ENCODE data around the gene LANCL2.

Gene LANCL2

DNA sequence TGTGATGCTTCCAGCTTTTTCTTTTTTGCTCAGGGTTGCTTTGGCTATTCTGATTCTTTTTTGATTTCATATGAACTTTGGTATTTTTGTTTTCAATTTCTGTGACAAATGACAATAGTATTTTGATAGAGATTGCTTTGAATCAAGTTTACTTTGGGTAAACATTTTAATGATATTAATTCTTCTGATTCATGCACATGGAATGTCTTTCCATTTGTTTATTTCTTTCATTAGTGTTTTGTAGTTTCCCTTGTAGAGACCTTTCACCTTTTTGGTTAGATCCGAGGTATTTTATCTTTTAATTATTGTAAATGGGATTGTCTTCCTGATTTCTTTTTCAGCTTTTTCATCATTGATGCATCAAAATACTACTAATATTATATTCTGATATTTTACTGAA lies 93.2 kb downstream of the LANCL2 start:
- TF ChIP-seq, protein P1, sequence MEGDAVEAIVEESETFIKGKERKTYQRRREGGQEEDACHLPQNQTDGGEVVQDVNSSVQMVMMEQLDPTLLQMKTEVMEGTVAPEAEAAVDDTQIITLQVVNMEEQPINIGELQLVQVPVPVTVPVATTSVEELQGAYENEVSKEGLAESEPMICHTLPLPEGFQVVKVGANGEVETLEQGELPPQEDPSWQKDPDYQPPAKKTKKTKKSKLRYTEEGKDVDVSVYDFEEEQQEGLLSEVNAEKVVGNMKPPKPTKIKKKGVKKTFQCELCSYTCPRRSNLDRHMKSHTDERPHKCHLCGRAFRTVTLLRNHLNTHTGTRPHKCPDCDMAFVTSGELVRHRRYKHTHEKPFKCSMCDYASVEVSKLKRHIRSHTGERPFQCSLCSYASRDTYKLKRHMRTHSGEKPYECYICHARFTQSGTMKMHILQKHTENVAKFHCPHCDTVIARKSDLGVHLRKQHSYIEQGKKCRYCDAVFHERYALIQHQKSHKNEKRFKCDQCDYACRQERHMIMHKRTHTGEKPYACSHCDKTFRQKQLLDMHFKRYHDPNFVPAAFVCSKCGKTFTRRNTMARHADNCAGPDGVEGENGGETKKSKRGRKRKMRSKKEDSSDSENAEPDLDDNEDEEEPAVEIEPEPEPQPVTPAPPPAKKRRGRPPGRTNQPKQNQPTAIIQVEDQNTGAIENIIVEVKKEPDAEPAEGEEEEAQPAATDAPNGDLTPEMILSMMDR (IDR thresholded peaks at IDR 0.05; ENCODE audit: insufficient read depth, low read depth, low read length, missing control alignments) = no peak
- DNase-seq (ENCODE audit: low read depth) = no peak
- no peak overlapping the region for H3K4me3 ChIP-seq (ENCODE audit: low read length)

DNA sequence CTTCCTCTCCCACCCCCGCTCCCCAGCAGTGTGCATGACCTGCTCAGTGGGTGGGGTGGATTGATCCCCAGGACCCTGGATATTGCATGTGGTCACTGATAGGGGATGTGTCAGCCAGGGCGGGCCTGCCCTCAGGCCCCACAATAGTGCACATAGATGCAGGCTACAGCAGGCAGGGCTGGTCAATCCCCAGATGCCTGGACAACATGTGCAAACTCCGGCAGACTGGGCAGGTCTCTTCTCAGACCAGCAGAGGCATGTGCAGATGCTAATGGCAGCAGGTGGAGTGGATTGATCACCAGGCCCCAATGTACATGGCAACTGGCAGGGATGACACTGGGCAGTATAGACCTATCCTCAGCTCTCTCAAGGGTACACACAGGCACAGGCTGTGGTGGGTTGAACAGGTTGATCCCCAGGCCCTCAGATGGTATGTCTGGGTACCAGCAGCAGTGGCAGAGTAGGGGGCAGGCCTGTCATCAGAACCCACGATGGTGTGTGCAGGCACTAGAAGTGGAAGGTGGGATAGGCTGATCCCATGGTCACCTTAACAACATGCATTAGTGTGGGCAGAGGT lies 98.6 kb downstream of the LANCL2 start:
- TF ChIP-seq, protein P1 (IDR thresholded peaks at IDR 0.05; ENCODE audit: insufficient read depth, low read depth, low read length, missing control alignments) = no peak
- no peak for DNase-seq (ENCODE audit: low read depth)
- no peak overlapping the region for H3K4me3 ChIP-seq (ENCODE audit: low read length)

DNA sequence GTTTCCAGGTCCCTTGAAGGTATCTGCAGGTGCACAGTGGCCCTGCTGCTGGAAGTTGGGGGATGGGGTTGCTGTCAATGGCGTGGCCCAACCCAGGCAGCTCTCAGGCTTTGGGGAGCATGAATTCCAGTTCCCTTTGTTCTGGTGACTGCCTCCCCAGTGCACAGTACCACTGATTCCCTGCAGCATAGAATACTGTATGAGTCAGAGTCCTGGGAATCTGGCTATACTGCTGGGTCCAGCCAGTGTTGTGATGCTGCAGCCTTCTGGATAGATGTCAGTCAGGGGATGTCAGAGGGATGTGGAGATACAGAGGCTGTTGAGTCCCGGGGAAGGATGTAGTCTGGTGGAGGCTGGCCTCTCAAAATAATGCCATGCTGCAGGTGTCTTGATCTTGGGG lies 99.3 kb downstream of the LANCL2 start:
- H3K4me3 ChIP-seq (ENCODE audit: low read length) = no peak overlapping the region
- DNase-seq (ENCODE audit: low read depth) = peak; percentile 19
- TF ChIP-seq, protein P1 (IDR thresholded peaks at IDR 0.05; ENCODE audit: insufficient read depth, low read depth, low read length, missing control alignments) = no peak

DNA sequence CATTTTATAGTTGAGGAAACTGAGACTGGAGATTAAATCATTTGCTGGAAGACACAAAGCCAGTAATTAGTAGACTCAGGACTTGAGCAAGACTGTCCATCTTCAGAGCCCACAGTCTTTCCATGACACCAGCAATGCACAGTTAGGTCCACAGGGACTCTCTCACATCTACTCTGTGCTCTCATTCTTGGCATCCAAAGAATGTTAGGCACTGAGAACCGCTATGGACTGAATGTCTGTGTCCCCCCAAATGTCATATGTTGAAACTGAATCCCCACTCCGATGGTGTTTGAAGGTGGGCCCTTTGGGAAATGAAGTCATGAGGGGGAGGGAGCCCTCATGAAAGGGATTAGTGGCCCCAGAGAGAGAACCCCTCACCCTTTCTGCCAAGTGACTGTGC lies 100.6 kb downstream of the LANCL2 start:
- TF ChIP-seq, protein P1 (IDR thresholded peaks at IDR 0.05; ENCODE audit: insufficient read depth, low read depth, low read length, missing control alignments) = no peak
- no peak overlapping the region for H3K4me3 ChIP-seq (ENCODE audit: low read length)
- no peak for DNase-seq (ENCODE audit: low read depth)

DNA sequence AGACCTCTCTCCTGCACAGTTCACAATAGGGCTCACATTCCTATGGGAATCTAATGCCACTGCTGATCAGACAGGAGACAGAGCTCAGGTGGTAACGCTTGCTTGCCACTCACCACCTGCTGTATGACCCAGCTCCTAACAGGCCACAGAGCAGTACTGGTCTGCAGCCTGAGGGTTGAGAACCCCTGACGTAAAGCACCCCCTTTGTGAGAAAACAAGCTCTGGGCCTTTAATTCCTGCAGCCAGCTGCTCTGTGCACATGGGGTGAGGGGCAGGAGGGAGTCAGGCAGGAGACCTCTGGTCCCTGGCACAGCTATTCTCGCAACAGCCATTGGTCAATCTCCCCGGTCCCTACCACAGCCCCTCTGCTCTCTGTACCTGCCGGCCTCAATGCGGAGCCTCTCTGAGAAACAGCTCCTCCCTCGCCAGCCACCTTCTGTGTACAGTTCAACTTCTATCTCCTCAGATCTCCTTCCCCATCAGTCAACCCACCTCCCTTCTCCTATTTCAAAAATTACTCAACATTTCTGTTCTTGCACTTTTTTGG lies 102.0 kb downstream of the LANCL2 start:
- H3K4me3 ChIP-seq (ENCODE audit: low read length) = no peak overlapping the region
- DNase-seq (ENCODE audit: low read depth) = no peak

DNA sequence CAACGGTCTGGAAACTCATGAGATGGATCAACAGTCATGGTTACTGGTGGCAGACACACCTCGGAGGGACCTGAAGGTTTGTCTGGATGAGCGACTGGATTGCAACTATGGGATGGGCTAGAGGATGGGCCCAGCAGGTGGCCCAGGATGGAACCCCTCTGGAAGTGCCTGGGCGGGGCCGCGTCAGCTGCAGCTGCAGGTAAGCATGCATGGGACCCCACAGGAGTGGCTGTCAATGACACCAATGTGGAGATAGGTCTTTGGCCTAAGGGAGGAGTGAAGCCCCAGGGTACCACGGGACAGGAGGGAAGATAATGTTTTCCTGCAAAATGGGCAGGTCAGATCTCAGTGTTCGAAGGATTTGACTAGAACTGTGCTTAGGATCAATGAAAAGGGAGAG lies 103.4 kb downstream of the LANCL2 start:
- no peak overlapping the region for H3K4me3 ChIP-seq (ENCODE audit: low read length)
- no peak for DNase-seq (ENCODE audit: low read depth)
- TF ChIP-seq, protein P1 (IDR thresholded peaks at IDR 0.05; ENCODE audit: insufficient read depth, low read depth, low read length, missing control alignments) = no peak

More for the DNA sequence above, 102.0 kb downstream of the LANCL2 start:
- TF ChIP-seq, protein P1 (IDR thresholded peaks at IDR 0.05; ENCODE audit: insufficient read depth, low read depth, low read length, missing control alignments) = no peak

DNA sequence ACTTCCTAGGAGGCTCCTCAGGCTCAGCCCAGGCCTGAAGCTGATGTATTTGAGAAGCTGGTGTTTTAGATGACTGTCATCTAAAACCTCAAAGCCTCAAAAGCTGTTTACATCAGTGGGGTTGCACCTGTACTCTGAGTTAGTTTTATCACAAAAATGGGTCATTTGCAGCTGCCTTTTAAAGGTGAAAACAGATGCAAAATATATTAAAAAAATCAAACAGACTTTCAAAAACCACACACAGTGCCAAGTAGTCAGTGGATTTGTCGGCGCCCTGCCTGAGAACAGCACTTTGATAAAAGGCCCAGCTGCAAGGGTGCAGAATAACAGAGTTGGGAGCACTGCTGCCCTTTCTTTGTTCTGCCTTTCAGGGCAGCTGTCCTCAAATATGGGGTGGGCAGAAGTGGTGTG lies 104.1 kb downstream of the LANCL2 start:
- H3K4me3 ChIP-seq (ENCODE audit: low read length) = no peak overlapping the region
- TF ChIP-seq, protein P1 (IDR thresholded peaks at IDR 0.05; ENCODE audit: insufficient read depth, low read depth, low read length, missing control alignments) = no peak
- DNase-seq (ENCODE audit: low read depth) = no peak
